HG03064 (cell line): Measurements from ENCODE around the gene LRRC72.
"Not testable (repeated sequence)": the region's sequence is repeated elsewhere in the genome, so short reads cannot be mapped to it uniquely, and the experiment has no call there.

Experiments used
- ATAC-seq: cut with Tn5 transposase; IDR thresholded peaks from one replicate; pipeline ENCODE4 v1.9.1; 2021; ENCODE audit warnings: low read depth; ENCODE audit not compliant: unreplicated experiment

Gene LRRC72

GRCh38 chr7:16564909-16565426, 38.3 kb downstream of the LRRC72 start:
- ATAC-seq: no peak

DNA sequence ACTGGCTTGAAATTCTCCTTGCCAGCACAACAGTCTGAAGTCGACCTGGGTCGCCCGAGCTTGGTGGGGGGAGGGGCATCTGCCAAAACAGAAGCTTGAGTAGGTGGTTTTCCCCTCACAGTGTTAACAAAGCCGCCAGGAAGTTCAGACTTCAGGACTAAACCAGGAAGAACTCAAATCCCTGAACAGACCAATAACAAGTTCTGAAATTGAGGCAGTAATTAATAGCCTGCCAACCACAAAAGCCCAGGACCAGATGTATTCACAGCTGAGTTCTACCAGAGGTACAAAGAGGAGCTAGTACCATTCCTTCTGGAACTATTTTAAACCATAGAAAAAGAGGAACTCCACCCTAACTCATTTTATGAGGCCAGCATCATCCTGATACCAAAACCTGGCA, 45.3 kb downstream of the LRRC72 start:
- no peak for ATAC-seq

DNA sequence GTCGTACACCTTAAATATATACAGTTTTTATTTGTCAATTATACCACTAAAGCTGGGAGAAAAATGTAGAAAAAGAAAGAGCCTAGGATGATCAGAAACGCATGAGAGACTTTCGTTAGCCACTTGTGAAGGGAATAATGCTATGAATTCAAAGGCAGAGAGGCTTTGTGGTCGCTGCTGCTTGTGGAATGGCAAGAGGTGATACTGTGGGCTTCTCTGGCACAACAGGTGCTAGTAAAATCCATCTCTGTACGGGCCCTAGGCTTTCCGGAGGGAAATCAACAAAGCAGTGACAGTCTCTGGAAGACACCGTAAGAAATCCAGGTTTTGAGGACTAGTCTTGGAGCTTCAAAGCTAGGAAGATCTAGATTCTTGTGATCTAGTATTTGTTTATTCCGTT, 52.6 kb downstream of the LRRC72 start:
- no peak for ATAC-seq

DNA sequence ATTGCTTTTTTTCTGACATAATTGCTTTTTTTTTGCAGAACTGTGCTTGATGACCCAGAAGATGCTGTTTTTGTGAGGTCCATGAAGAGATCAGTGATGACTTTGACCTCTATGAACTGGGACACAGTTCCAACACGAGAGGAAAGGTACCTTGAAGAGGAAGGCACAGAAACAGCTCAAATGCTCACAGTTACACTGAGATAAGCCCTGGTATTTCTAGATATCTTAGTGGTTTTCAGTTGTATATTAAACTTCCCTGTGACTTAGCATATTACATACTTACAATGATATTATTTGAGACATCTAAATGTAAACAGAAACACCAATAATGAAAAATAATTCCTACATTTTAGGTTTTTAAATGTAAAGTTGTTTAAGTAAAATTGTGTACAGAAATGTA, 54.7 kb downstream of the LRRC72 start:
- no peak for ATAC-seq

GRCh38 chr7:16583834-16584233, 57.2 kb downstream of the LRRC72 start:
- ATAC-seq: no peak

- no peak for ATAC-seq
These were observed 58.9 kb downstream of the LRRC72 start for GRCh38 chr7:16585540-16585939.

DNA sequence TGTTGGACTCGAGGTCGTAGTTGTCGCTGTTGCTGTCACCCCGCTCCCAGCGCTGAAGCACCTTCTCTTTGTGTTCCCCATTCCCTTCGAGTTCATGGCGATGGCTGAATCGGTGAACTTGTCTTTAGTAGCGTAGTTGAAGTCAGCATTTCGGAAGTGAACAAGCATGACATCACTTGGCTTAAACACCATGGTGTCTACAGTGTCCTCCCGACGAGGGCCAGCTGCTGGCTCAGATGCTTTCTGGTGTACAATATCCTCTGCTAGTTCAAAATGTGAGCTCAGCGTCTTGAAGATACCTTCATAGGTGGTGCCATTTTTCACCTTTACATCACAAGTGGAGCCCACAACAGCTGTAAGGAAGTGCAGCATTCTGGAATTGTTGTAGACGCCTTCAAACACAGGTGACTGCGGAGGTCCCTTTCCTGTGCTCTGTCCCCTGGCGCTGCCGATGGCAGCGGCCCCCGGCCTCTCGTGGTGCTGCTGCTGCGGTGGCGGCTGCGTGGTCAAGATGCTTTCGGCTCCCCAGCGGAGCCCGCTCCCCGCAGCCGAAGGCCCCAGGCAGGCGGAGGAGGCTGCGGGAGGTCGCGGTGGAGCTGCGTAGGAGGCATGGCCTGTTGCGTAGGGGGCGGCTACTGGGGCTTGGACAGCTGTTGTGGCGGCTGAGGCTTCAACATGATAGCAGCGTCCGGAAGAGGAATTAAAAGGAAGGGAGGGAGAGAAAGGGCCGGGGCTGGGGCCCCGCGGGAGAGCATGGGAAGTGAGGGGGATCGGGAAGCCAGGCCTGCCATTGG, 59.7 kb downstream of the LRRC72 start:
- ATAC-seq: no peak

DNA sequence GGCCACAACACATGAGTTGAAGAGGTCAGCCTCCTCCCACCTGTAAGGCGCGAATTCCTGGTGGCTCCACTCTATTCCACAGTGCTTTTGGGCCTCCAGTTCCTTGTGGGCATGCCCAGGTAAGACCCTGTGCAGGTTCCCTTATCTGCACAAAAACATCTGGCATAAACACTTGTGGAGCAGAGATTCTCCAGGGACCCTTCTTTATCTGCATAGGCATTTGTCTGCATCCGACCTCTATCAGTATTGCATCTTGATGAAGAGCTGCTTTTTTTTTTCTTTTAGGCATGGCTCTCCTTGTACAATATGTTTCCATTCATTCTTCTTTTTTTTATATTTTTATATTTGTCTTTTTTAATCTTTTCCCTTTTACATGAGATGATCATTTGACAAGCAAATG, 60.5 kb downstream of the LRRC72 start:
- no peak for ATAC-seq

- ATAC-seq: no peak
These were observed 61.2 kb downstream of the LRRC72 start for GRCh38 chr7:16587790-16588189.

DNA sequence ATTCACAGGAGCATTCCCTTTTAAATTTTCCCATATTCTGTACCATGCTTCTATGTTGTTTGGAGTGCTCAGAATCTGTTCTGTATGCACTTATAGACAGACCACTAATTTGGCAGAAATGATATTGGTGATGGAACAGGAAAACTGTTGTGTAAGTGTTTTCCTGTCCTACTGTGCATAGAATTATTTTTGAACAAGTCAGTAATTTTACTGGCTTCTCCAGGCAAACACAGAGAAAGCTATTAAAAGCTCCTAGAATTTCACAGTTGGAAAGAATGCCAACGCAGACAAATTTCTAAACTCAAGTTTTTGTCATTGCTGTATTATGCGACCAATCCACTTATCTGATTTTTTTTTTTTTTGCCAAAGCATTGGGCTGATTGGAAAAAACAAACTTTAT, 63.3 kb downstream of the LRRC72 start:
- ATAC-seq: no peak

DNA sequence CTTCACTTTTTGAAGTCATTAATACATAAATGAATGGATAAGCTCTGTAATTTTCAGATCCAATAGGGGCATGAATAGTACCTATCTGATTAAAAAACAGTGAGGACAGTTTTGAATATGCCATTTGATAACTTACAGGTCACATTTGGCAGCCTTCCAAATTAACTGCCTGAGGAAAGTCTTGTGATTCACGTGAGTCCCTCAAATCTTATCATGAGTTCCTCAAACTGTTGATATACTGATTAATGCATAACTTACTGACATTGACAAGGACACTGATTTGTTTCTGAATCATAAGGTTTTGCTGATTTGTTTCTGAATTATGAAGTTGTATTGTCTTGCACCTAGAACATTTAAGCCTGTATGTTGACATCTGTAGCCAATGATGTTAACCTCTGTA, 63.8 kb downstream of the LRRC72 start:
- ATAC-seq: no peak

DNA sequence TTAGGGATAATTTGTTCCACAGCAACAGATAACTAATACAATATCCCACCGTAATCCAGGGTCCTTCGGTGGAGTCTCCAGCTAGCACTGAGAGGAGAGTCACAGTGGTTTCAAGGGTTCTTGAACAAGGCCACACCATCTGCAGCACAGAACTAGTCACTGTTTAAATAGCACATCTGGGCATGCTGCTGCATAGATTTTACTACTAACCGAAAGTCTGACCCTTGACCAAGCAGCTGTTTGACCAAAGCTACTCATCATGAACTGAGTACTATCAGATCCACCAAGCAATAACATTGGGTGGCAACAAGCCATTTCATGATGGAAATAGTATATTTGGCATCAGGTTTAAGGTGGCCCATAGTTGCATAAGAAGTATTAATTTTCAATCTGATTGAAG, 65.8 kb downstream of the LRRC72 start:
- no peak for ATAC-seq

GRCh38 chr7:16594061-16594460, 67.4 kb downstream of the LRRC72 start:
- ATAC-seq: no peak

GRCh38 chr7:16594676-16595075, 68.1 kb downstream of the LRRC72 start:
- ATAC-seq: no peak

GRCh38 chr7:16595596-16595995, 69.0 kb downstream of the LRRC72 start:
- ATAC-seq: not testable (repeated sequence)

- no peak for ATAC-seq
These were observed 71.4 kb downstream of the LRRC72 start for GRCh38 chr7:16598015-16598414.

GRCh38 chr7:16599860-16600259, 73.2 kb downstream of the LRRC72 start:
- ATAC-seq: no peak

DNA sequence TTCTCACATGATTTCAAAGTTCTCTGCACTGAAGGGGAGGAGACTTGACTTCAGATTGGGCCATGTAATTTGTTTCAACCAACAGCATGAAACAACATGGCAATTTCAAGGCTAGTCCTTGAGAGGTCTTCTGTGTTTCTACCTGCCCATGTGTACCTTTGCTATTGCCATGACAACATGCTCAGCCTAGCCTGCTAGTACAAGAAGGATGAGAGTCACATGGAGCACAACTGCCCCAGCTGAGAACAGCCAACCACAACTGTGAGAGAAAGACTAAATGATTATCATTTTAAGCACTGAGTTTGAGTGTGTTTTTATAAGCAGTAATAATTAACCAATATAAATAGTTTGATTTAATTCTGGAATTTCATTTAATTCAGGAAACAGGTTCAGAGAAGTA, 77.0 kb downstream of the LRRC72 start:
- no peak for ATAC-seq

- no peak for ATAC-seq
These were observed 77.4 kb downstream of the LRRC72 start for GRCh38 chr7:16604054-16604453.

DNA sequence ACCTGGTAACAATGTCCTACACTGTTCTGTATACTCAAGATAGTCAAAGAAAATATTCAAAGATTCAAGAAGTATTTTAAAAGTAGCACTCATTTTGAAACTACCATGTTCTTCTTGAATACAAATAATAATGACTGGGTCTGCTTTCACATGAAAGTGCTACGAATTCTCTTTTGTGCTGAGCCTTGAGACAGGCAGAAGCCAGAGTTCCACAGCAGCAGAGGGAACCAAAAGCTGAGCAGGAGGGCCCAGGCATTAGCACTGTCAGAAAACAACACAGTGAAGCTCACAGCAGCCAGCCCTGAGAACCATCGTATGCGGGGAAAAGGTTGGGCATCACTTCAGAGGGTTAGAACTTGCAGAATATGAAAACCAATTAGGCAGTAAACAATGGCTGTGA, 80.1 kb downstream of the LRRC72 start:
- ATAC-seq: no peak

DNA sequence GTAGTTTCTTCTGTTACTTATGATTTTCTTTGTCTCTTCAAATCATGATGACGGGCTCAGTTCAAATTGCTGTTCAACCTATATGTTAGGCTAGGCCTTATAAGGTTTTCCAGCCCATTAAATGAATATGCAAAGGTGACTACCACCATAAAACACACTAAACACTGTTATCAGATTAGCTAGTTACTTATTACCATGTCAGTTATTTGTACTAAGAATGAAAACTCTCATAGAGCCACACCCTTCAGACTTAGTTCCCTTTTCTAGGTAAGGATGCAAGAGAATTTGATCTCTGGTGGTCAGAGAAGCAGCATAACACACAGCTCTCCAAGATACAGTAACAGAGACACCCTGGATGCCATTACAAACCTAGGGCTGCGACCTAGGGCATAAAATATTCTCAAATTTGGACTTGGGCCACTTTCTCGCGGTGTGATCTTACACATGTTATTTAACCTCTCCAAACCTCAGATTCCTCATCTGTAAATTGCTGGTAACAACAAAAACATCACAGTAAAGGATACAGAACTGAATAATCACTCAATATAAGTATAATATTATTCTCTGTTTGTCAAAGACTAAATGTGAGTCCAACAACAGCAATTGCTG, 83.3 kb downstream of the LRRC72 start:
- no peak for ATAC-seq

GRCh38 chr7:16611711-16612110, 85.1 kb downstream of the LRRC72 start:
- ATAC-seq: no peak
